GM19372 (cell line): ENCODE measurements around the gene KCNQ1OT1.

Experiments
- ATAC-seq: cut with Tn5 transposase; IDR thresholded peaks from one replicate; pipeline ENCODE4 v1.9.1; 2021; ENCODE audit warnings: mild to moderate bottlenecking, low read depth, moderate library complexity; ENCODE audit not compliant: unreplicated experiment

KCNQ1OT1 gene

DNA sequence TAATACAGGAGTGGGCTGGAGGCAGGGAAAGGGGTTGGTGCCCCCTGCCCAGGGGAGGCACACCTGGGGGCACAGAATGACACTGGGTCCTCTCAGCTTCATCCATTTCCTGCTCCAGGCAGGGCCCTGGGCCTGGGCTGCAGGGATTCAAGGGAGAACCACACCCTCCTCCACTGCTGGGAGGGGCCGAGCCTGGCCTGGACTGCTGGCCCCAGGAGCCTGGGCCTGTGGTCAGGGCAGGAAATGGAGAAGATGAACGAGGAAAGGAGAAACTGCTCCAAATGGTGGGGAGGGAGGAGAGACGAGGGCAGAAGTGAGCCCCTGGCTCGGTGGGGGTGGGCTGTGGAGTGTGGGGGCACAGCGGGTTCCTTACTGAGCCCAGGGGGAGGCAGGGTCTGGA is 38.1 kb upstream of the KCNQ1OT1 start:
- no peak for ATAC-seq

DNA sequence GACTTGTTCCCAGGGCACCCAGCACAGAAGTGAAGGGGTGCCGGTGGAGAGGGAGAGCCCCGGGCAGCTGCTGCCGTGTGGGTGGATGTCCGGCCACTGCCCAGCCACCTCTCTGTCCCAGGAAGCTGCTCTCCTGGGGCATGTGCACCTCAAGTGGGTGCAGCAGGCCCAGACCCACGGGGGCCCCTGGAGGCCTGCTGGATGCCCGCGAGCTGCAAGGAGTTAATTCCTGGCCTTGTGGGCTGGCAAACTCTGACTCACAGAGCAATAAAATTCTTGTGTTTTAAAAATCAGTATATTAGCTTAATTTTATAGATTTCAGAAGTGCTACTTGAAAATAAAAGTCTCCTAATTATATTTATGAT is 37.4 kb upstream of the KCNQ1OT1 start:
- no peak for ATAC-seq

DNA sequence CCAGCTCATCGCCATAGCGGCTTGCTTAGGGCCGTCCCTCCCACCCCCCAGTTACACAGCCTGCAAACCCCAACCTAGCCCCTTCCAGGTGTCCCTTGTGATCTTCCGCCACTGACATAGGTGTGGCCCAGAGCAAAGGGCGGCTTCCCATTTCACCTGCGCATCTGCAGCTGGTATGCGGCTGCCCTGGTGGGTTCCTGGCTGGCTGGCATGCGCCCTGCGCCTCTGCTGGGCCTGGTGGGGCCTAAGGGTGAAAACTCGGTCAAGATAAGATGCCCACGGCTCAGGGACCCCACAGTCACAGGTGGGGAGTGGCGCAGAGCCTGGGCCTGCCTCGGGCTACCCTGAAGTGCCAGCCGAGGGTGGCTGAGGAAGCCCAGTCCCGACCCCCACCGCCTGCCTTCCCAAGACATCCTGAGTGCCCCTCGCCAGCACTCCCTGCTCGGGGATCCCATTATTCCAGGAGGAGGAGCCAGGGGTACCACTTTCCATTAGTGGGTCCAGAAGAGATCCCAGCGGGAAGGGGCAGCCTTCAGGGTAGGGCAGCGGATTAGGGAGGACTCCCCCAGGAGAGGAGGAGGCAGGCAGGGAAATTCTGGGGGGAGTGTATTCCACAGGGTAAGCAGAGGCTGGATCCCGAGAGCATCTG is 36.9 kb upstream of the KCNQ1OT1 start:
- no peak for ATAC-seq

DNA sequence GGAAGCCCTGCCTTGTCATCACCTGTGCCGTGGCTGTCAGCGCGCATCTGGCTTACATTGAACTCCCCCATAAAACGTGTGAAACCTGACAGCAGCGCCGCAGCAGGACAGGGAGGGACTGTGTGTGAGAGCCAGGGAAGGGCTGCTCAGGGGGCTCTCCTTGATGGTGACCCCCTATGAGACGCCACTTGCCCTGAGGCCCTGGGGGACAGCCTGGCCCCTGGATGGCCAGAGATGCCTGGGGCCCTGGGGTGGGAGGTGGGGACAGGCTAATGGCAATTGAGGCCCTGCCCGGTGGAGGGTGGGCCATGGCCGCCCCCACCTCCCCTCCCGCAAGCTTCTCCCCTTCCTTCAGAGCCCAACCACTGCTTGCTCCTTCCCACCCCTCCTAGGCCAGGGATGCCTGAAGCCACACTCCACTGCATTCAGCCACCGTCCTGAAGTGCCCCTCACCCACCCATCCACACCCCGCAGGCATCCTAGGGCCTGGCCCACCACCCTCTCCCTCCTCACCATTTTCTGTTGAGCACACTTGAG is 35.3 kb upstream of the KCNQ1OT1 start:
- ATAC-seq: no peak

DNA sequence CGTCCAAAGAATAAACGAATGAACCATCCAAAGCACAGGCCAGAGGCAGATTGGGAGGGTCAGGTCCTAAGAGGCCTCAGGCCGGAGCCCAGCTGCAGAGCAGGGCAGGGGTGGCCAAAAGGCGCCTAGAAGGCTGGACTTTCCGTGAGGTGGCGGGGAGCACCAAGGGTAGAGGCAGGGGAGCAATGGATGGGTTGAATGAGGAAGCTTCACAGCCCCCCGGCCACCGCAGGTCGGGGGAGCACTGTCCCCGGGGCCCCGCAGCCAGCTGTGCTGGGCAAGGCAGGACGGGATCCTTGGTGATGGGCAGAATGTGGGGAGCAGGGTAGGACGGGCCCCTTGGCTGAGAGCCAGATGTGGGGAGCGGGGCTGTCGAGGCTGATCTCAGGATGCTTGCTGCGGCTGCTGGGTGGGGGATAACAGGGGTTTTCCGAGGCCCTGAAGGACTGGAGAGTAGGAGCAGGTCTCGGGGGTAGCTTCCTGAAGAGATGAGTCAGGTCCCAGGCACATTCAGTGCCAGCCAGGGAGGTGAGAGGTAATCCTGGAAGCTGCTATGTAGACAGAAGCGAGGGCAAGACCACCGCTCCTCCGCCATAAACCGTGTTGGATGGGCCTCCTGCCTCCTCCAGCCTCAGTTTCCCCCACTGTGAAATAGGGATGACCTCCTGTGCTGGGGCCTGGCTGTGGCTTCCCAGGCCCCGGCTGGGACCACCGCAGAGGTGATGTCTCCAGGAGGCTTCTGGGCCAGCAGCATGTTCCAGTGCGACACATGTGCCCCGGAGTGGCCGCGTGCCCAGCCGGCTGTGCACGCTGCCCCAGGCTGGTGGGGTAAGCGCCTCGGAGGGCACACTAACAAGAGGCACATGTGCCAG is 34.6 kb upstream of the KCNQ1OT1 start:
- no peak for ATAC-seq

DNA sequence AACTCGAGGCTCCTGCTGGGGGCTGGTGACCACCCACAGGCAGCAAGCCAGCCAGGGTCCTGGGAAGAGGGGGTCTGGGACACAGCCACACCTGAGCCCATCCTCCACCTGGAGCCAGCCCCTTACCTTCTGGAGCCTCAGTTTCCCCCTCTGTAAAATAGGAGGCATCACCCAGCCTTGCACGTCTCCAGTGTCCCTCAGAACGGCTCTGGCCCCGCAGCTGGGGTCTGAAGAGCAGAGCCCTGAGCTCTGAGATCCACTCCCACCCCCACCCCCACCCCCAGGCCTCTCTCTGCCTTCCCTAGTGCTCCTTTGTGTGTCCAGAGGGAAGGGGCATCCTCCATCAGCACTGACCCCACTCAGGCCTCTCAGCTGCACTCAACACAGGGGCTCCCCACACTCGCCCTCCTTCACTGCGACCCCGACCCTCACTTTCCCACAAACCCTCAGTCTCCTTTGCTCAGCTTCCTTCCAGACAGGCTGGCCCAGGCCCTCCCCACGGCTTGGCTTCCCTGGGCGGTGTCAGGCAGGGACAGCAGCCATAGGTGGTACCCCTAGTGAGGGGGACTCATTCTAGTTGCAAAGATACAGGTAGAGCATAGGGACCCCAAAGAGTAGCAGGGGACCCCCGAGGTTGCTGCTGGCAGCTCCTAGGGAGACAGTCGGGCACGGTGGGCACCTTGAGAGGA is 33.3 kb upstream of the KCNQ1OT1 start:
- no peak for ATAC-seq

DNA sequence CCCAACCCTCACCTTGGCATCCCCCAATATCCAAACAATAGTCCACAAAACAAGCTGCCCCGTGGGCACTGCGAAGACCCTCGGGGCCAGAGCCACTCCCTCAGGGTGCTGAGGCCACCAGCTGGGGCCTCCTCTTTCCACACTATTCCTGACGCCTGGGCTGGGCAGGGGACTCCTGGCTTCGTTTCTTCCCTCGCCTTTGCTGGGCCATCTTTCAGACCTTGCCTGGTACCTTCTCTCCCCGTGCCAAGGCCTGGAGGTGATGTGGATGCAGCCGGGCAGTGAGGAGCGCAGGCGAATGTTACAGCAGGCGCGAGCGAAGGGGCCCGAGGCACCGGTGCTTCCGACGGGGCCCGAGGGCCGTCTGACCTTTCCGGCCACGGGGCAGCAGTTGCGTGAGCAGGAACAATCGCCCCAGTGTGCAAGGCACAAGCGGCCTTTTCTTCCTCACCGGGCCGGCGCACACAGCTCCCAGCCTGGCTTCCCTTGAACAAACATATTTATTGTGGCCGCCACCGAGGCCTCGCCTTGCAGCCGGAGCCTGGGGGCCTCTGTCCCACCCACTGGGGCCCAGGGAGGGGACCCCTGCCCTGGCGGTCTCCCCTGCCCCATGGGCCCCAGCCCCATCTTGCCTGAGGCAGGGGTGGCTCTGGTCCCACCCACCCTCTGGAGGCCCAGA is 32.6 kb upstream of the KCNQ1OT1 start:
- no peak for ATAC-seq

DNA sequence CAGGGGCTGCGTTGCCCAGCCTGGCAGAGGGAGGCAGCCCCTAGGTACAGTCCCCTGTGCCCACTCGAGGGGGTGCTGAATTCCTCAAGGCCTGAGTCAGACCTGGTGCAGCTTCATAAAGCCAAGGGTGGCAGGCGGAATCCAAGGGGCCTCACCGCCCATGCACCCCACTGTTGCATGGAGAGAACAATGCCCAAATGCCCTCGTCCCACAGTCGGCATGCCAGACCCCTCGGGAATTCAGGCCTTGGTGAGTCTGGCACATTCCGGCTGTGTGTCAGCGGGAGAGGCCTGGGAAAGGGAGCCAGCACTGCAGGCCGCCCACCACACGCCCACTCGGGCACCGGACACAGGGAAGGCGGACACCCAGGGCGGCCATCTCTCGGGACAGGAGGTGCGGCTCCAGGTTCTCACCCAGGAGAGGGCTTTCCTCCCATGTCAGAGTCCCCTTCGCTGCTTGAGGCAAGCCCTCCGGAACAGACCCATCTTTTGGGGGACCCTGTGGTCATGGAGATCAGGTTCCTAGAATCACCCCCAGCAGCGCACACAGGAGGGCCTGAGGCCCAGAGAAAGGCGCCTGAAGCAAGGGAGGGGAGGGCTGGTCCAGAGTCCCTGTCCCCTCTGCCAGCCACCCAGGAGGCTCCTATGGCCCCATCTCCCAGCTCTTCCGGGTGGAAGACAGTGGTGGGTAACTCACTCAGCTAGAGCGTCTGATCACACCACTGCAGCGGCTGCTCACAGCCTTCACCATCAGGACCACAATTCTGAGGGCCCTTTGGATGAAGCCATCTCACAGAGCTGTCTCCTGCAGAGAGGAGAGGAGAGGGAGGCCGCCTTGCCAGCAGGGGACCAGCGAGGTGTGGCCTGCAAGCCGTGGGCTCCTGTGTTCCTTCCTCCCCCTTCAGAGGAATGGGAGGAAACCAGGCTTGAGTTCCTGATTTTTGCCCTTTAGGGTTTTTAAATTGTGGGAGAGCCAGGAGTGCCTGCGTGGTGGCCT is 31.6 kb upstream of the KCNQ1OT1 start:
- ATAC-seq: no peak

DNA sequence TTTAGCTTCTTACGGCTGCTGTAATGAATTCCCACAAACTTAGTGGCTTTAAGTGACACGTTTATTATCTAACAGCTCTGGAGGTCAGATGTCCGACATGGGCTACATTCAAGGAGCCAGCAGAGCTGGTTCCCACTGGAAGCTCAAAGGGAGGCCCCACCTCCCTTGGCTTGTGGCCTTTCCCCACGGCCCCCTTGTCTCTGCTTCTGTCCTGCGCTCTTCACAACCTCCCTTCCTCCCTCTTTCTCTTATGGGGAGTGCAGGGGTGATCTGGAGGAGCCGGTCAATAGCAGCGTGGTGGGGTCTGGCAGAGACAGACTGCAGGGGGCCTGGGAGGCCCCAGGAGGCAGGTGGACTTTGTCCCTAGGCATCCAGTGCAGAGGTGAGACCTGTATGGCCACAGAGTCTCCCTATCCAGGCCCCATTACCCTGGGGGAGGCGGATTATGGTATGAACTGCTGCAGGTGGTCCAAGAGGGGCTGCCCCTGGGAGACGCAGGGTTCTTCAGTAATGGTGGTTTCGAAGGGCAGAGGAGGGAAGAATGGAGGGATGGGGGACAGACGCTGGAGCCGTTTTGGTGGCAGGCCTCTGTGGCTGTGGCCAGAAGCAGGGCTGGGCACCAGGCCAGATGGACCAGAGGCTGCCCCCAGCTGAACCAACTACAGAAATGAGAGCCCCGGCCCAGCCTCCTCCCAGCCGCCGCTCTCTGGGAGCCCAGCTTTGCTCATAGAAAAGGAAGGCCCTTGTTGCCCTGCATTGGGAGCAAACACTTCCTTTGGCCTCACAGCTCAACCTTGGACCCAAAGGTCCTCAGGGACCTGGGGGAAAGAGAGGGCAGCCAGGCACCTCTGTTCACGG is 30.7 kb upstream of the KCNQ1OT1 start:
- ATAC-seq: no peak

DNA sequence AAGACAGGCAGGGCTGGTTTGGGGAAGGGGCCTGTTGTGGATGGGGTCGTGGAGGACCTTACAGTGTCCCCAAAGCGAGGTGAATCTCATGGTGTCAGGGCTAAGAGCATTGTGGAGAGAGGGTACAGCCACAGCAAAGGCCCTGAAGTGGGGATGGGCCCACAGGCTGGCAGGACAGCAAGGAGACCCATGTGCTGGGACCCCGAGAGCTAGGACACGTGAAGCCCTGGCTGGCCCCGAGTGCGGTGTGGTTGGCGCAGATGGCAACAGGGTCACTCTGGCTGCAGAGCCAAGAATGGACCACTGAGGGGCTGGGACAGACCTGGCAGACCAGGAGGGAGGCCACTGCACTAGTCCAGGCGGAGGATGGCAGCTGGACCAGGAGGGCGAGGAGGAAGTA is 30.0 kb upstream of the KCNQ1OT1 start:
- ATAC-seq: no peak

DNA sequence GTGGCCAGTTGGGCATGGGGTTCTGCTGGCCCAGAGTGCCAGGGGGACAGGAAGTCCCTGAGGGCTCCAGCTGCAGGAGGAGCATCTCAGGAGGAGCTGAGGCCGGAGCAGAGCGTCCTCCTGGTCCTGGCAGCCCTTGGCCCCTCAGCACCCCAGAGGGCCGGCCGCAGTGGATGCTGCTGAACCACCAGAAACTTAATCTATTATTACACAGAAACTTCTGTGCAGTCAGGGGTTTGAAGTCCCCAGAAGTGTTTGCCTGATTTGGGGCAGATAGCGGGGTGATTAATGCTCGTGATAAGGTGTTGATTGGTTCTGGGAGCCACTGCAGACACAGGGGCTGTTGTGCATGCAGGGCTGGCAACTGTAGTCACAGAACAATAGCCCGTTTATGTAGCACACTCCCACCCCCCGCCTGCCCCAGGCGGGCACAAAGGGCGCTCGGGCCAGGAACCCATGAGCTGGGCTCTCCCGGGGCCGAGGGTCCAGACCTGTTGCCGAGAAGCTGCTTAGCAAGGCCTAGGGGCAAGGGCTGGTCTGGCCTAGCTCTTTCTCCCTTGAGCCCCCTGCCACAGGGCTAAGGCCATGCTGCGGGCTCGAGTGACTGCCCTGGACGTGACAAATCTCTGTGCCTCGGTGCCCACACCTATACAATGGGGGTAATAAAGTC is 29.0 kb upstream of the KCNQ1OT1 start:
- no peak for ATAC-seq

DNA sequence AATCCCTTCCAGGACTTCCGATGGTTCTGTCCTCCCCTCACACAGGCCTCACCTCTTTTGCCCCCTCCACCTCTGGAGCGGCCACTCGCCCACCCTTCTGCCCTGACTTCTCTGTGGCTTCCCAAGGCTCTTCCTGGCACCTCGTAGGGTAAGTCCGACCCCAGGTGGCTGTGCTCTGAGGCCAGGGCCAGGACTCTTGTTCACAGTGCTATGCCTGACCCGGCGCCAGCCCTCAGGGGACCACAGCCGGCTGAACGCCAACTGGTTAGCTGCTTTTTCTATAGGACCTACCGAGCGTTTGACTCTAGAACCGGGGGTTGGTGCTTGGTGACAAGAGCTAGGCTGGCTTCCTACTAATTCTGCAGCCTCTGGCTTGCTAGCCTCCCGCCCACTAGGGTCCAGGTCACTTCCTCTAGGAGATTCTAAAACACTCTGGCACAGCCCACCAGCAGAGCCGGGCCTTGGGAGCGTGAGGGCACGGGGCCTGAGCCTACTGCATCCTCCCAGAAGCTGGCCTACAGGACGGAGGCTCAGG is 28.4 kb upstream of the KCNQ1OT1 start:
- no peak for ATAC-seq

DNA sequence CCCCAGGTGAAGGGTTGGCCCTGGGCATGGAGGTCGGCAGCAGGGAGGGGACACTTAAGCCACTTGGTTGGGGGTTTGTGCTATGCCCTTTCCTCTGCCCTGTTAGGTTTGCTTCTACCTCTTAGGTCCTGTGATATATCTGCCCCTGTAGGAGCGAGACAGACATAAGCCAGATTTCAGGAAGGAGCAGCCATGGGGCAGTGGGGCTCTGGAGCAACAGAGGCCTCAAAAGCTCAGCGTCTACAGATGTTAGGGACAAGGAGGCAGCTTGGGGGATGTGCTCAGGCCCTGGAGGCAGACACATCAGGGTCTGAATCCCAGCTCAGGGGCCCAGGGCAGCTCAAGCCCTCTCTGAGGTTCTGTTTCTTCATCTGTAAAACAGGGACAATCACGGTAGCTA is 27.2 kb upstream of the KCNQ1OT1 start:
- ATAC-seq: no peak

DNA sequence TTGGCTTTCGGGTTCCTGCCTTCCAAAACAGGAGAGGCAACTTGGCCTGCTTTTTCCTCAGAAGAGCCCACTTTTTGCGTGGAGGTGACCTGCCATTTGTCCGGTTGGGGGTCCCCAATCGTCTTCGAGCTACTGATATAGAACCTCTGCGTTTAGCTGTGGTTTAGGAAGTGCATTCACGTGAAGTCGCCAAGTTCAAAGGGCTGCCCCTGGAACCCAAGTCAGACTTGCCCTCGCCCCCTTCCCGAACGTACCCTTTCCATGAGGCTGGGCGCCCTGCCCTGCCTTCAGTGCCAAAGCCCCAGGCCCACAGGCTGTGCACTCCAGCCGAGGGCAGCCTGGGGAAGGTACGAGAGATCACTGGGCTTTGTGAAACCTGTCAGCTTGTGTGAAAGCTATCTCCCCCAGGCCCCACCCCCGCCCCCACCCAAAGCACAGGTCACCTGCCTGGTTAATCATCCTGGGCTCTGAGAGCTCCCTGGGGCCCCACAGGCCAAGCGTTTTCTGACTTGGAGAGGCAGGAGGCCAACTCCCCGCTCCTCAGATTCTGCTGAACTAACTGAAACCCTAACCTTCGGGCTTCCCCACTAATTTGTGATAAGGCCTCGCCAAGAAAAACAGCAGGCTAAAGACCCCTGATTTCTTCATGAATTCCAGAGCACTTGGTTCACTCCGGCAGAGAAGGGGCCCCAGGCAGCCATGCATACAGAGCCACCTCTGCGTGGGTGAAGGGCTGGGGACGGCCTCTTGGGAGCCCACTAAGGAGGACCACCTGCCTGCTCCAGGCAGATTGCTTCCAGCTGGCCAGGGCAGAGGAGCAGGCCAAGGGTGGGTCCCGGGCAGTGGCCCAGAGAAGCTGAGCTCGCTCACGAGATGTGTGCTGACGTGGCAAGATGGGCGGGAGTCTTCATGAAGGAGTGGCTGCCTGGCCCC is 25.8 kb upstream of the KCNQ1OT1 start:
- ATAC-seq: no peak

DNA sequence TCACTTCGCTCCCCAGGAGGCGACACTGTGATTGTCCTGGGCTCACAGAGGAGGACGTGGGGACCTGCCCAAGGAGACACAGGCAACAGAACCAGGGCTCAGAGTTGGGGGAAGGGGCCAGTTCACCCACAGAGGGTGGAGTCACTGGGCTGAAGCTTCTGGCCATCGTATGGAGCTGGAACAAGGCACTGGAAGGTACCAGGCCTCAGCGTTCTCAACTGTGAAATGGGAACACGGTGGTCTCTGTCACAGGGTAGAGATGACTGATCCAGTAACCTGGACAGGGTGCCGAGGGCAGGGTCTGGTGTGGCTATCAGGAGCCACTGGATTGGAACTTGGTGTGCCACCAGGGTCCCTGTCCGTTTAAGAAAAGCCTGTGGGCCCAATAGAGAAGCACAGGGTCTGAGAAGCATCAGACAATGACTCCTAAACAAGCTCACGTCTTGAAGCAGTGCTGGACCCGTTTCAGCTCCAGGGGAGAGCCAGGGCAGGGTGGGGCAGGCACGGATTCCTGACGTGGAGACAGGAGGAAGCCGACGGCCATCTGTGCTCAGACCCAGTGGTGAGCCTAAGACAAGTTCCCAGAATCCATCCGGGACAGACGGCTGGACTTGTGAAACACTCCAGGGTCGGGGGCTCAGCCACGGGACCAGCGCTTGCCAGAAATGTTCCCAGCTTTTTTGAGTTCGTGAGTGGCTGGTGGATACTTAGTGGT is 25.0 kb upstream of the KCNQ1OT1 start:
- ATAC-seq: no peak

DNA sequence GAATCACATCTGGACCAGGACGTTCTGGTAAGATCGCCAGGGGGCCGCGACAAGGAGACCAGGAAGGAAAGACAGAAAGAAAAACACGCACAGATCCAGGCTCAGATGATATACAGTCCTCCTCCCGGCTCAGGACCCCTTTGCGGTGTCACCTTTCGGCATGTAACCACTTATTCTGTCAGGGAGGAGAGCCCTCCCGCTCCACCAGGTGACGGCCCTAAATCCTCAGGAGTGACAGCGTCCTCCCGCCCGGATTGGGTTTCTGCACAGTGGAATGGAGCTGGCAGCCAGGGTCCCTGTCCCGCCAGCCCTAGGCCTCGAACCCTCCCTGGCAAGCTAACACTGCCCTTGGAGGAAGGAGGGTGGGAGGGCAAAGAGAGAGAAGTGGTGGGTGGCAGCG is 24.3 kb upstream of the KCNQ1OT1 start:
- ATAC-seq: no peak
